Keratinocyte (primary cell): ENCODE data around the gene AKT1. TPM values are rescaled to one million over a fixed set of nuclear protein-coding genes. Genes with fewer than 3 reads are reported as not detected.

Experiments used
- DNase-seq: peaks from one replicate; pipeline ENCODE4 v3.0.0-alpha.2; 2011; ENCODE audit warnings: low read depth, missing footprints, low spot score
- FAIRE-seq: peaks from 2 replicates; lab custom pipeline; 2011; peaks lifted over from hg19 to GRCh38; lab: Jason Lieb, UNC
- H2AFZ ChIP-seq: 2 replicates; pipeline ENCODE4 v1.6.0; 2012; ENCODE audit warnings: low read length, control low read depth, inconsistent platforms; ENCODE audit not compliant: control insufficient read depth
- H3K27ac ChIP-seq: 2 replicates; pipeline ENCODE4 v1.5.1; 2011; ENCODE audit warnings: low read length; ENCODE audit not compliant: control insufficient read depth, insufficient read depth
- H3K27me3 ChIP-seq: 3 replicates; pipeline ENCODE4 v1.6.0; 2011; ENCODE audit warnings: low read length; ENCODE audit not compliant: control insufficient read depth, insufficient read depth; ENCODE audit errors: extremely low read depth
- H3K36me3 ChIP-seq, 2 experiments: 2 replicates in 1 of 2; 3 replicates in 1 of 2; pipeline ENCODE4 v1.5.1; 2011; ENCODE audit warnings: low read length in 2 of 2, mild to moderate bottlenecking in 1 of 2; ENCODE audit not compliant: control insufficient read depth in 2 of 2, insufficient read depth in 2 of 2; ENCODE audit errors: extremely low read depth in 1 of 2
- H3K4me1 ChIP-seq: 3 replicates; pipeline ENCODE4 v1.5.1; 2011; ENCODE audit warnings: low read length; ENCODE audit not compliant: control insufficient read depth, insufficient read depth; ENCODE audit errors: extremely low read depth
- H3K4me2 ChIP-seq: 3 replicates; pipeline ENCODE4 v1.6.0; 2011; ENCODE audit warnings: low read depth, low read length; ENCODE audit not compliant: control insufficient read depth, insufficient read depth; ENCODE audit errors: extremely low read depth
- H3K4me3 ChIP-seq, 3 experiments: fragments of 200-600 bp in 1 of 3; sonication (generic) in 1 of 3; 2 replicates in 2 of 3; 3 replicates in 1 of 3; pipeline ENCODE4 v1.5.1; 2011 to 2016; ENCODE audit warnings: low read length in 3 of 3, mild to moderate bottlenecking in 3 of 3, control low read depth in 2 of 3, inconsistent platforms in 1 of 3, low read depth in 1 of 3, mixed read lengths in 1 of 3, mixed run types in 1 of 3, moderate library complexity in 1 of 3; ENCODE audit not compliant: control insufficient read depth in 2 of 3, insufficient read depth in 2 of 3; ENCODE audit errors: extremely low read depth in 1 of 3
- H3K79me2 ChIP-seq: 2 replicates; pipeline ENCODE4 v1.6.0; 2012; ENCODE audit warnings: low read length; ENCODE audit not compliant: control insufficient read depth, insufficient read depth
- H3K9ac ChIP-seq: 3 replicates; pipeline ENCODE4 v1.6.0; 2011; ENCODE audit warnings: low read length; ENCODE audit not compliant: control insufficient read depth, insufficient read depth; ENCODE audit errors: extremely low read depth
- H3K9me1 ChIP-seq: 3 replicates; pipeline ENCODE4 v1.6.0; 2011; ENCODE audit warnings: low read length; ENCODE audit not compliant: control insufficient read depth, insufficient read depth; ENCODE audit errors: extremely low read depth
- H3K9me3 ChIP-seq: 2 replicates; pipeline ENCODE4 v1.5.1; 2012; ENCODE audit warnings: low read depth, low read length; ENCODE audit not compliant: control insufficient read depth
- H4K20me1 ChIP-seq: 3 replicates; pipeline ENCODE4 v1.6.0; 2011; ENCODE audit warnings: low read length; ENCODE audit not compliant: control insufficient read depth, insufficient read depth; ENCODE audit errors: extremely low read depth
- CTCF ChIP-seq, 3 experiments: IDR thresholded peaks in 1 of 3; conservative IDR thresholded peaks in 1 of 3; optimal IDR thresholded peaks in 1 of 3; 2 replicates in 2 of 3; 3 replicates in 1 of 3; pipeline versions ENCODE3 to v1.5.1; 2011; ENCODE audit warnings: low read length in 3 of 3, mild to moderate bottlenecking in 3 of 3, moderate library complexity in 2 of 3, control low read depth in 1 of 3, inconsistent platforms in 1 of 3; ENCODE audit not compliant: insufficient read depth in 2 of 3; ENCODE audit errors: extremely low read depth in 1 of 3
- EZH2 ChIP-seq: IDR thresholded peaks from one replicate; pipeline ENCODE4 v1.6.1; 2012; ENCODE audit warnings: inconsistent platforms, mild to moderate bottlenecking, low read length, moderate library complexity
- dilution Hi-C: fragments of 300-500 bp; cut with MboI; formaldehyde crosslinking; loops from one replicate; pipeline ENCODE4 v1.7.0; 2020; ENCODE audit warnings: low sequenced_read_pairs; ENCODE audit not compliant: extremely low pct_ligation_motif_present
- polyA plus RNA-seq, 5 experiments: library from polyadenylated mRNA; depleted of rRNA in 3 of 5; stranded (reverse) in 3 of 5; stranded (forward) in 1 of 5; unstranded in 1 of 5; fragments of >200 nt; gene quantifications; 1 replicate in 1 of 5; 2 replicates in 3 of 5; 3 replicates in 1 of 5; pipeline versions ENCODE4 v1.2.1 to v1.2.3, GENCODE V29; 2011 to 2012; ENCODE audit warnings: missing spikeins in 2 of 5, low read depth in 1 of 5, low replicate concordance in 1 of 5

The AKT1 gene
- polyA plus RNA-seq, 1 donor (not counting 4 experiments of a cell fraction or from before 2014, with no cell fraction given): 82.3 TPM

GRCh38 chr14:104792945-104793702 is 2.4 kb downstream of the AKT1 start:
- Histone ChIP-seq H4K20me1 (peaks cover 25% of the 10 kb centered on the region), H3K27me3 (peaks cover 8% of the 10 kb centered on the region), H2AFZ (no peak overlapping the region), H3K4me3 (no peak overlapping the region), H3K9ac (peak overlapping the region; percentile 83), H3K4me1 (peaks cover 20% of the 10 kb centered on the region), H3K9me1 (peaks cover 10% of the 10 kb centered on the region), H3K79me2 (peaks cover 66% of the 10 kb centered on the region), H3K9me3 (no peaks in the 10 kb centered on the region), H3K36me3 (peaks cover 16 to 18% of the 10 kb centered on the region in 2 experiments), H3K4me2 (peak overlapping the region; percentile 90), H3K27ac (no peak overlapping the region)
- no peak for DNase-seq
- TF ChIP-seq EZH2 (no peak), CTCF (optimal IDR thresholded peaks at IDR 0.05 in 1 of 3, IDR thresholded peaks at IDR 0.05 in 1 of 3, conservative IDR thresholded peaks at IDR 0.05 in 1 of 3; ENCODE audit: extremely low read depth in 1 of 3, insufficient read depth in 2 of 3, low read length in 3 of 3) (no peak)
- FAIRE-seq: no peak
- dilution Hi-C loops: no loop called here

- DNase-seq (no peak), FAIRE-seq (no peak)
- Histone ChIP-seq H2AFZ (no peak overlapping the region), H3K27ac (no peak overlapping the region), H3K9me1 (peaks cover 10% of the 10 kb centered on the region), H3K36me3 (peaks cover 16 to 19% of the 10 kb centered on the region in 2 experiments), H3K27me3 (no peaks in the 10 kb centered on the region), H3K4me2 (no peak overlapping the region), H3K9me3 (no peaks in the 10 kb centered on the region), H3K4me1 (peaks cover 20% of the 10 kb centered on the region), H3K4me3 (no peak overlapping the region), H3K79me2 (peaks cover 73% of the 10 kb centered on the region), H3K9ac (no peak overlapping the region), H4K20me1 (peaks cover 25% of the 10 kb centered on the region)
- dilution Hi-C loops: no loop called here
- TF ChIP-seq EZH2 (no peak), CTCF (optimal IDR thresholded peaks at IDR 0.05 in 1 of 3, IDR thresholded peaks at IDR 0.05 in 1 of 3, conservative IDR thresholded peaks at IDR 0.05 in 1 of 3; ENCODE audit: extremely low read depth in 1 of 3, insufficient read depth in 2 of 3, low read length in 3 of 3) (no peak)
Observed at GRCh38 chr14:104792101-104792884, 3.3 kb downstream of the AKT1 start.
